Memory B cell (primary cell): ENCODE data around the gene CDH4.

Experiments
- ATAC-seq: fragments of 150-1000 bp; cut with Tn5 transposase; 2 replicates; pipeline ENCODE4 v1.10.0; 2021; ENCODE audit warnings: low read depth, mild to moderate bottlenecking, moderate library complexity
- DNase-seq, 2 donors: peaks; one replicate each; pipeline ENCODE4 v3.0.0; 2022; ENCODE audit warnings: low spot score in 2 of 2
- H3K27ac Mint-ChIP-seq: one replicate; pipeline ENCODE4 v1.8.0; 2022; ENCODE audit warnings: mild to moderate bottlenecking, moderate library complexity, mixed read lengths
- H3K27me3 Mint-ChIP-seq: one replicate; pipeline ENCODE4 v1.8.0; 2022; ENCODE audit warnings: mixed read lengths
- H3K36me3 Mint-ChIP-seq: one replicate; pipeline ENCODE4 v1.8.0; 2022; ENCODE audit warnings: mild to moderate bottlenecking, mixed read lengths
- H3K4me1 Mint-ChIP-seq: one replicate; pipeline ENCODE4 v1.8.0; 2022; ENCODE audit warnings: mixed read lengths
- H3K4me3 Mint-ChIP-seq: one replicate; pipeline ENCODE4 v1.8.0; 2022; ENCODE audit warnings: mild to moderate bottlenecking, moderate library complexity, mixed read lengths
- H3K9me3 Mint-ChIP-seq: one replicate; pipeline ENCODE4 v1.8.0; 2022; ENCODE audit warnings: mixed read lengths

The CDH4 gene

GRCh38 chr20:61953037-61954021 lies 701.3 kb downstream of the CDH4 start:
- no peak overlapping the region for H3K27ac Mint-ChIP-seq
- H3K4me3 Mint-ChIP-seq: no peak overlapping the region
- no peak for DNase-seq
- H3K36me3 Mint-ChIP-seq: no peaks in the 10 kb centered on the region
- no peaks in the 10 kb centered on the region for H3K9me3 Mint-ChIP-seq
- H3K4me1 Mint-ChIP-seq: no peaks in the 10 kb centered on the region
- H3K27me3 Mint-ChIP-seq: peaks cover 12% of the 10 kb centered on the region
- ATAC-seq: no peak

DNA sequence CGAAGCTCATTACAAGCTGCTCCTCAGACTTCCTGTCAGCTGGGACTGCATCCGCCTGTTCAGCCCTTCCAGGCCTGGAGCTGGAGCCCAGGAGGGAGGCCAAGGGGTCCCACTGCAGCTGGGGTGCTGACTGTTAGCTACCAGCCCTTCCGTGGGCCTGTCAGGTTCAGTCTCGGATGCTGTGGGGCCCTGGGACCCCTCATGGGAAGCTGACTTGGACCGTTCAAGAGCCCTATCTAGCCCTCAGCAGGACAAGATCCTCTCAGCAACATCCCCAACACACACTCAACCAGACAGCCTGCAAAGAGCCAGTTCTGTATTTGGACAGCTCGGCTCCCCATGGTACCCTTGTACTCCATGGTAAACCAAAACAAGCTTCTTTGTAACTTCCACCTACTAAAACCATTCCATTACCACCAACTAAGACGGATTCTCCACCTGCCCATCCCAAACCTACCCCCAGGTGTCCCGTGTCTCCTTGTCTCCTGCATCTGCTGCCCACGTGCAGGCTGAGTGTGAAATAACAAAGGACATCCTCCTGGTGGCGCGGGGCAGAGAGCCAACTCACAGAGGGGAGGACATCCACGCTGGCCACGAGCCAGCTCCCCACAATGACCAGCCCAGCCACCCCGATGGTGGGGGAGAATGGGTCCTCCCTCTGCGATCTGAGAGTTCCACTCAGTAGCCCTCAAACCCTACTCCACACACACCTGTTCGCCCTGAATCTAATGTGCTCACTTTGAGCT lies 702.4 kb downstream of the CDH4 start:
- Mint-ChIP-seq H3K27me3 (peaks cover 12% of the 10 kb centered on the region), H3K4me1 (no peaks in the 10 kb centered on the region), H3K4me3 (no peak overlapping the region), H3K36me3 (no peaks in the 10 kb centered on the region), H3K9me3 (no peaks in the 10 kb centered on the region), H3K27ac (no peak overlapping the region)
- DNase-seq: no peak
- ATAC-seq: no peak

- Mint-ChIP-seq H3K4me1 (no peaks in the 10 kb centered on the region), H3K4me3 (no peak overlapping the region), H3K27ac (no peak overlapping the region), H3K9me3 (no peaks in the 10 kb centered on the region), H3K27me3 (peaks cover 12% of the 10 kb centered on the region), H3K36me3 (no peaks in the 10 kb centered on the region)
- DNase-seq: no peak
- no peak for ATAC-seq
Measured at GRCh38 chr20:61955668-61956395, 703.8 kb downstream of the CDH4 start.

DNA sequence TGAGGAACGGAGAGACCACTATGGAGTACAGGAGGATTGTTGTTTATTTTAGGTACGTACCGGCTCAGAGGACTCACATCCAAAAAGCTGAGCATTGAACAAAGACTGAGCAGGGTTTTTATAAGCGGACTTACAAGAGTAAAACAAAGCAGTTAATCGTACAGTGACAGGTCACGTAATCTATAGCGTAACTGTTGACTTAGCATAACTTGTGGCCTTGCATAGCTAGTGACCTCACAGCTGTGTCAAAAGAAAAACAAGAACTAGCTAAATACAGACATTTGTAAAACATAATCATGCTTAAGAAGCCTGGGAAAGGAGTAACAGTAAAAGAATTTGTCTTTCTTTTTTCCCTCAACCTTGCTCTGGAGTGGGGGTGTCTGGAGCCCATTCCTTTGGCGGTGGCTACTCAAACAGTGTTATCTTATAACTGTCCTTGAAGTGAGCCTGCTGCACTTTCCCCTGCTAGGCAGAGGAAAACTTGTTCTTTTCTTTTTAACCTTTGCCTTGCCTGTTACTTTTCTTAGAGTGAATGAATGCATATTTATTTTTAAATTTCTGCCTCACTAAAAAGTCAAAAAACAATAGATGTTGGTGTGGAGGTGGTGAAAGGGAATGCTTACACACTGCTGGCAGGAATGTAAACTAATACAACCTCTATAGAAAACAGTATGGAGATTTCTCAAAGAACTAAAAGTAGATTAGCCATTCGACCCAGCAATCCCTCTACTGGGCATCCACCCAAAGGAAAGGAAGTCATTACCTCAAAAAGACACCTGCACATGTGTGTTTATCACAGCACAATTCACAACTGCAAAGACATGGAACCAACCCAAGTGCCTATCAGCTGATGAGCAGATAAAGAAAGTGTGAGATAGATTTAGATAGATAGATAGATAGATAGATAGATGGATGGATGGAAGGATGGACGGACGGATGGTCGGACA lies 704.6 kb downstream of the CDH4 start:
- ATAC-seq (no peak), DNase-seq (no peak)
- H3K9me3 Mint-ChIP-seq: peaks cover 3% of the 10 kb centered on the region
- no peaks in the 10 kb centered on the region for H3K4me1 Mint-ChIP-seq
- H3K27me3 Mint-ChIP-seq: peaks cover 12% of the 10 kb centered on the region
- no peak overlapping the region for H3K4me3 Mint-ChIP-seq
- H3K36me3 Mint-ChIP-seq: no peaks in the 10 kb centered on the region
- no peak overlapping the region for H3K27ac Mint-ChIP-seq

- H3K4me1 Mint-ChIP-seq: no peaks in the 10 kb centered on the region
- no peaks in the 10 kb centered on the region for H3K36me3 Mint-ChIP-seq
- peaks cover 3% of the 10 kb centered on the region for H3K9me3 Mint-ChIP-seq
- no peak overlapping the region for H3K4me3 Mint-ChIP-seq
- peaks cover 9% of the 10 kb centered on the region for H3K27me3 Mint-ChIP-seq
- no peak for DNase-seq
- no peak for ATAC-seq
- H3K27ac Mint-ChIP-seq: no peak overlapping the region
Measured at GRCh38 chr20:61957961-61958715, 706.1 kb downstream of the CDH4 start.

DNA sequence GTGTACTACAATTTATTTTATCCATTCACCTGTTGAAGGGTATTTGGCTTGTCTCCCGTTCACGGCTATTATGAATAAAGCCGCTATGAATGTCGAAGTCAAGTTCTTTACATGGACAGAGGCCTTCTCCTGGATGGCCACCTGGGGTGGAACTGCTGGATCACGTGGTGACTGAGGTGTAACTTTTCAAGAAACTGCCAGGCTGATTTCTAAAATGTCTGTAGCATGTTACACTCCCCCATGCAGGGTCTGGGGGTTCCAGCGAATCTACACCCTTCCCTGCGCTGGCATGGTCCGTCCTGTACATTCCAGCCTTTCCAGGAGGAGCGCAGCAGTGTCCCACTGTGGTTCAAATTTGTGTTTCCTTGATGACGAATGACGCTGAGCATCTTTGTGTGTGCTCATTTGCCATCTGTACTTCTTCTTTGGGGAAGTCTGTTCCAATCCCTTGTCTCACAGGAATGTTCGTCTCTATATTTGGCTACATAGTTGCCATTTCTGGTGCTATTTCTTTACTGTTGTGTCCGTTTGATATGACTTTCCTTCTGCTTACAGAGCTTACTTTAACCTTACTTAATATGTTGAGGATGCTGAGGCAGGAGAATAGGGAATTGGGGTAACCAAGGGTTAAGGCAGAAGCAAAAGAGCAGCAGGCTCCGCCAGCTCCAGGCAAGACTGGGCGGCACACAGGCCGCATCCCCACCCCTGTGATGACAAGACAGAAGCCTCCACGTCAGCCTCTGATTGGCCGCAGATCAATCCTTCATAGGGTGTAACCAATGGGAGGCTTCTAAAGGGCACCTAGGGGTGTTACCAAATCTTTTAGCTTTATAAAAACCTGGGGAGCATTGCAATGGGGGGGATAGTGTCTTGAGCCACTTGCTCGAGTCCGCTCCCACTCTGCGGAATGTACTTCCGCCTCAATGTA lies 707.0 kb downstream of the CDH4 start:
- DNase-seq (no peak), ATAC-seq (no peak)
- Mint-ChIP-seq H3K27me3 (peaks cover 8% of the 10 kb centered on the region), H3K9me3 (peaks cover 3% of the 10 kb centered on the region), H3K36me3 (no peaks in the 10 kb centered on the region), H3K4me1 (no peaks in the 10 kb centered on the region), H3K4me3 (no peak overlapping the region), H3K27ac (no peak overlapping the region)

DNA sequence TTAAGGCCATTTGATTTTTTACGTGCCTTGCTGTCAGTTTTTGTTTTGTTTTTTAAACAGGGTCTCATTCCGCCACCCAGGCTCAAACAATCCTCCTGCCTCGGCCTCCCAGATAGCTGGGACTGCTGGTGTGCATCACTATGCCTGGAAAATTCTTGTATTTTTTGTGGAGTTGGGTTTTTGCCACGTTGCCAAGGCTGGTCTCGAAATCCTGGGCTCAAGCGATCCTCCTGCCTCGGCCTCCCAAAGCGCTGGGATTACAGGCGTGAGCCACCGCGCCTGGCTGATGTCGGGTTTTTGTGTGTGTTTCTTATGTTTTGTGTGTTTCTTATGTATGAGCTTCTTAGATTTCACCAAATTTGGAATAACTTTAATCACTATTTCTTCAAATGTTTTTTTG lies 708.8 kb downstream of the CDH4 start:
- peaks cover 2% of the 10 kb centered on the region for H3K27me3 Mint-ChIP-seq
- peaks cover 3% of the 10 kb centered on the region for H3K9me3 Mint-ChIP-seq
- H3K27ac Mint-ChIP-seq: no peak overlapping the region
- DNase-seq (no peak), ATAC-seq (no peak)
- H3K36me3 Mint-ChIP-seq: no peaks in the 10 kb centered on the region
- no peak overlapping the region for H3K4me3 Mint-ChIP-seq
- no peaks in the 10 kb centered on the region for H3K4me1 Mint-ChIP-seq

GRCh38 chr20:61963149-61963548 lies 711.1 kb downstream of the CDH4 start:
- Mint-ChIP-seq H3K4me1 (no peaks in the 10 kb centered on the region), H3K36me3 (no peaks in the 10 kb centered on the region), H3K4me3 (no peak overlapping the region), H3K27ac (no peak overlapping the region), H3K27me3 (peaks cover 11% of the 10 kb centered on the region), H3K9me3 (peaks cover 3% of the 10 kb centered on the region)
- no peak for DNase-seq
- ATAC-seq: no peak

DNA sequence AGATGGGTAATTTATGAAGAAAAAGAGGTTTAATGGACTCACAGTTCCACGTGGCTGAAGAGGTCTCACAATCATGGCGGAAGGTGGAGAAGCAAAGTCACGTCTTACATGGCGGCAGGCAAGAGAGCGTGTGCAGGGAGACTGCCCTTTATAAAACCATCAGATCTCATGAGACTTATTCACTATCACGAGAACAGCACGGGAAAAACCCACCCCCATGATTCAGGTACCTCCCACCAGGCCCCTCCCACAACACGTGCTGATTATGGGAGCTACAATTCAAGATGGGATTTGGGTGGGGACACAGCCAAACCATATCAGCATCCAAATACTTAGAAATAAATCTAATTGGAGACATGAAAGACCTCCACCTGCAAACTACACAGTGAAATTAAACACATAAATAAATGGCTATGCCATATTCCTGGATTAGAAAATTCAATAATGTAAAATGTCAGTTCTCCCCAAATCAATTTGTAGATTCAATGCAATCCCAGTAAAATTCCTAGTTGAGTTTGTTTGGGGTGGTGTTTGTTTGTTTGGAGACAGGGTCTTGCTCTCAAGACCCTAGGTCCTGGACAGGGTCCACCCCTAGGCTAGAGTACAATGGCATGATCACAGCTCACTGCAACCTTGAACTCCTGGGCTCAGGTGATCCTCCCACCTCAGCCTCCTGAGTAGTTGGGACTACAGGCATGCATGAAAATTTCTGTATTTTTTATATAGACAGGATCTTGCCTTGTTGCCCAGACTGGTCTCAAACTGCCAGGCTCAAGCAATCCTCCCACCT lies 712.0 kb downstream of the CDH4 start:
- Mint-ChIP-seq H3K27me3 (peaks cover 12% of the 10 kb centered on the region), H3K9me3 (peaks cover 3% of the 10 kb centered on the region), H3K27ac (no peak overlapping the region), H3K4me3 (no peak overlapping the region), H3K4me1 (no peaks in the 10 kb centered on the region), H3K36me3 (no peaks in the 10 kb centered on the region)
- ATAC-seq: no peak
- DNase-seq: no peak

DNA sequence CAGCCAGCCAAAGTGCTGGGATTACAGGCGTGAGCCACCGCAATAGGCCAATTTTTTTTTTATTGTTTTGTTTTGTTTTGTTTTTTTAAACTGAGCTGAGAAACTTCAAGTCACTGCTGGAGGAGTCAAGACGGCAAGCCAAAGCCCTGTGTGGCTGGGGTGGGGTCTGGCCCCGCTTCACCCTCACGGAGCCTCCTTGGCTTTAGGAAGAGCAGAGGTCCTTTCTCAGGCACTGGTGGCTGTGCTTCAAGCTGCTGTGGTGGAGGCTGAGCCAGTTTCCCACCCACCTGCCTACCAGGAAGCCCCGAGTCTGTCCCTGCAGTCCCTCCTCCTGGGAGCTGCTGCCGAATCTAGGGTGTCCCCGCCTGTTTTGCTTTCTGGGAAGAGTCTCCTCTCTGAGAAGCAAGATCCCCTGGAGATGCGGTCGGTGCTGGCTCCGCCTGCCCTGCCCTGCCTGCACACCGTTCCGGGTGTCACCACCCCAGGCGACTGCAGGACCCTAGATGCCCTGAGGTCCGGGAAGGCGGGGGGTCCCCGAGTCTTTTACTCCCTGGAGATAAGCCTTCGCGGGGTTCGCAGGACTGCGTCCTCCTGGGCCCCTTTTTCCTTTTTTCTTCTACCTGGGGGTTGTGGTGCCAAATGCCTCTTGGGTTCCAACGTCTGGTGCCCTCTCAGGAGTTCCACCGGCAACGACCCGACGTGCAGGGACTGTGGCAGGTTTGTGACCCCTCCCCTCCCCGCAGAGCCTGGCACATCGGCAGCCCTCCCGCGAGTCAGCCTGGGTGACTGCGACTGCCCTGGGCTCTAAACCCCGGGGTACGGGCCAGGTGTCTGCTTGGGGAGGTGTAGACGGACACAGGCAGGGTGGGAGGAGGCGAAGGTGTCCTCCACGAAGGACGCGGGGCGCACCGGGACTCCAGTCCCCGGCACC lies 712.9 kb downstream of the CDH4 start:
- Mint-ChIP-seq H3K4me1 (no peaks in the 10 kb centered on the region), H3K36me3 (no peaks in the 10 kb centered on the region), H3K4me3 (no peak overlapping the region), H3K9me3 (peaks cover 3% of the 10 kb centered on the region), H3K27ac (no peak overlapping the region), H3K27me3 (peaks cover 12% of the 10 kb centered on the region)
- ATAC-seq (no peak), DNase-seq (no peak)
